GM19438 (cell line): Measurements from ENCODE around the gene HAUS3.
"Not testable (repeated sequence)": the region's sequence is repeated elsewhere in the genome, so short reads cannot be mapped to it uniquely, and the experiment has no call there.

ENCODE experiments used
- ATAC-seq: cut with Tn5 transposase; IDR thresholded peaks from one replicate; pipeline ENCODE4 v1.9.1; 2021; ENCODE audit warnings: low read depth; ENCODE audit not compliant: unreplicated experiment

HAUS3 gene

GRCh38 chr4:2222838-2223237 lies 19.1 kb downstream of the HAUS3 start:
- no peak for ATAC-seq

- not testable (repeated sequence) for ATAC-seq
These were observed 20.5 kb downstream of the HAUS3 start for GRCh38 chr4:2221378-2221777.

- ATAC-seq = no peak
These were observed 21.8 kb downstream of the HAUS3 start for GRCh38 chr4:2220016-2220630.

GRCh38 chr4:2219233-2219760 lies 22.6 kb downstream of the HAUS3 start:
- no peak for ATAC-seq

- ATAC-seq = no peak
These were observed 23.5 kb downstream of the HAUS3 start for GRCh38 chr4:2218436-2218835.

- no peak for ATAC-seq
These were observed 24.2 kb downstream of the HAUS3 start for GRCh38 chr4:2217726-2218125.

GRCh38 chr4:2212831-2213230 lies 29.1 kb downstream of the HAUS3 start:
- ATAC-seq = no peak

GRCh38 chr4:2202789-2203188 lies 39.1 kb downstream of the HAUS3 start:
- not testable (repeated sequence) for ATAC-seq

GRCh38 chr4:2194496-2194895 lies 47.4 kb downstream of the HAUS3 start:
- no peak for ATAC-seq

- no peak for ATAC-seq
These were observed 48.6 kb downstream of the HAUS3 start for GRCh38 chr4:2193326-2193725.

- ATAC-seq = no peak
These were observed 55.1 kb downstream of the HAUS3 start for GRCh38 chr4:2186865-2187172.

- ATAC-seq = no peak
These were observed 55.6 kb downstream of the HAUS3 start for GRCh38 chr4:2186133-2186864.

GRCh38 chr4:2183394-2183793 lies 58.5 kb downstream of the HAUS3 start:
- no peak for ATAC-seq

GRCh38 chr4:2182994-2183393 lies 58.9 kb downstream of the HAUS3 start:
- no peak for ATAC-seq

GRCh38 chr4:2180410-2180809 lies 61.5 kb downstream of the HAUS3 start:
- ATAC-seq = no peak

- no peak for ATAC-seq
These were observed 62.2 kb downstream of the HAUS3 start for GRCh38 chr4:2179717-2180116.

GRCh38 chr4:2178986-2179385 lies 62.9 kb downstream of the HAUS3 start:
- no peak for ATAC-seq
